ENCODE data around the gene PPP3R1.

Gene PPP3R1

GRCh38 chr2:68250652-68251186 is 1.6 kb downstream of the PPP3R1 start:
- H3K36me3 Mint-ChIP-seq (ENCODE audit: low read depth), result peaks cover 27% of the 10 kb centered on the region
- H3K4me1 Mint-ChIP-seq (ENCODE audit: low read depth), result peaks cover 30% of the 10 kb centered on the region
- H3K27ac Mint-ChIP-seq, result peak overlapping the region; percentile 97
- intact Hi-C loops (cut with micrococcal nuclease), result loop anchor here (5.0 kb wide), 1 partner anchor 37 kb away; no protein-coding TSS in a partner anchor
- no peaks in the 10 kb centered on the region for H3K27me3 Mint-ChIP-seq
- no peaks in the 10 kb centered on the region for H3K9me3 Mint-ChIP-seq
- peak overlapping the region; percentile 94 for H3K4me3 Mint-ChIP-seq

- Mint-ChIP-seq H3K4me1 (ENCODE audit: low read depth) (peaks cover 30% of the 10 kb centered on the region), H3K36me3 (ENCODE audit: low read depth) (peaks cover 27% of the 10 kb centered on the region), H3K27me3 (no peaks in the 10 kb centered on the region), H3K4me3 (peak overlapping the region; percentile 94), H3K9me3 (no peaks in the 10 kb centered on the region), H3K27ac (peak overlapping the region; percentile 97)
- intact Hi-C loops (cut with micrococcal nuclease), result loop anchor here (5.0 kb wide), 1 partner anchor 37 kb away; no protein-coding TSS in a partner anchor
Observed at GRCh38 chr2:68250196-68250595, 2.1 kb downstream of the PPP3R1 start.

GRCh38 chr2:68248806-68249205 is 3.5 kb downstream of the PPP3R1 start:
- no peak overlapping the region for H3K4me3 Mint-ChIP-seq

GRCh38 chr2:68248361-68248760 is 4.0 kb downstream of the PPP3R1 start:
- intact Hi-C loops (cut with micrococcal nuclease), result no loop called here
- no peaks in the 10 kb centered on the region for H3K9me3 Mint-ChIP-seq

More at GRCh38 chr2:68248806-68249205, 3.5 kb downstream of the PPP3R1 start:
- Mint-ChIP-seq H3K27ac (no peak overlapping the region), H3K4me1 (ENCODE audit: low read depth) (peaks cover 19% of the 10 kb centered on the region), H3K9me3 (no peaks in the 10 kb centered on the region), H3K36me3 (ENCODE audit: low read depth) (peaks cover 27% of the 10 kb centered on the region), H3K27me3 (no peaks in the 10 kb centered on the region)
- intact Hi-C loops (cut with micrococcal nuclease), result no loop called here

GRCh38 chr2:68246396-68246795 is 5.9 kb downstream of the PPP3R1 start:
- intact Hi-C loops (cut with micrococcal nuclease), result no loop called here
- Mint-ChIP-seq H3K27me3 (no peaks in the 10 kb centered on the region), H3K27ac (no peak overlapping the region), H3K4me1 (ENCODE audit: low read depth) (peaks cover 16% of the 10 kb centered on the region), H3K4me3 (no peak overlapping the region), H3K9me3 (no peaks in the 10 kb centered on the region), H3K36me3 (ENCODE audit: low read depth) (peaks cover 17% of the 10 kb centered on the region)

More at GRCh38 chr2:68248361-68248760, 4.0 kb downstream of the PPP3R1 start:
- Mint-ChIP-seq H3K4me1 (ENCODE audit: low read depth) (peaks cover 16% of the 10 kb centered on the region), H3K27me3 (no peaks in the 10 kb centered on the region), H3K36me3 (ENCODE audit: low read depth) (peaks cover 27% of the 10 kb centered on the region), H3K27ac (no peak overlapping the region), H3K4me3 (no peak overlapping the region)

- no peak overlapping the region for H3K4me3 Mint-ChIP-seq
- peaks cover 18% of the 10 kb centered on the region for H3K4me1 Mint-ChIP-seq (ENCODE audit: low read depth)
- no peak overlapping the region for H3K27ac Mint-ChIP-seq
- intact Hi-C loops (cut with micrococcal nuclease), result no loop called here
- peaks cover 13% of the 10 kb centered on the region for H3K36me3 Mint-ChIP-seq (ENCODE audit: low read depth)
- H3K9me3 Mint-ChIP-seq, result no peaks in the 10 kb centered on the region
- H3K27me3 Mint-ChIP-seq, result no peaks in the 10 kb centered on the region
Observed at GRCh38 chr2:68245672-68246071, 6.7 kb downstream of the PPP3R1 start.

GRCh38 chr2:68245066-68245465 is 7.3 kb downstream of the PPP3R1 start:
- Mint-ChIP-seq H3K27me3 (no peaks in the 10 kb centered on the region), H3K27ac (no peak overlapping the region), H3K4me1 (ENCODE audit: low read depth) (peaks cover 19% of the 10 kb centered on the region), H3K4me3 (no peak overlapping the region), H3K36me3 (ENCODE audit: low read depth) (peaks cover 10% of the 10 kb centered on the region), H3K9me3 (no peaks in the 10 kb centered on the region)
- intact Hi-C loops (cut with micrococcal nuclease), result no loop called here

- H3K9me3 Mint-ChIP-seq, result no peaks in the 10 kb centered on the region
- no peak overlapping the region for H3K27ac Mint-ChIP-seq
- peaks cover 10% of the 10 kb centered on the region for H3K36me3 Mint-ChIP-seq (ENCODE audit: low read depth)
- no peaks in the 10 kb centered on the region for H3K27me3 Mint-ChIP-seq
- intact Hi-C loops (cut with micrococcal nuclease), result loop anchor here (5.0 kb wide), 1 partner anchor 122 kb away; no protein-coding TSS in a partner anchor
- no peak overlapping the region for H3K4me3 Mint-ChIP-seq
- H3K4me1 Mint-ChIP-seq (ENCODE audit: low read depth), result peaks cover 19% of the 10 kb centered on the region
Observed at GRCh38 chr2:68244456-68244855, 7.9 kb downstream of the PPP3R1 start.

GRCh38 chr2:68241732-68242131 is 10.6 kb downstream of the PPP3R1 start:
- Mint-ChIP-seq H3K4me1 (ENCODE audit: low read depth) (peaks cover 35% of the 10 kb centered on the region), H3K27ac (no peak overlapping the region)

GRCh38 chr2:68240446-68240845 is 11.9 kb downstream of the PPP3R1 start:
- no peak overlapping the region for H3K4me3 Mint-ChIP-seq
- intact Hi-C loops (cut with micrococcal nuclease), result loop anchor here (5.0 kb wide), 1 partner anchor 118 kb away; no protein-coding TSS in a partner anchor
- no peaks in the 10 kb centered on the region for H3K9me3 Mint-ChIP-seq
- no peaks in the 10 kb centered on the region for H3K27me3 Mint-ChIP-seq
- peaks cover 43% of the 10 kb centered on the region for H3K4me1 Mint-ChIP-seq (ENCODE audit: low read depth)
- no peak overlapping the region for H3K27ac Mint-ChIP-seq
- peaks cover 18% of the 10 kb centered on the region for H3K36me3 Mint-ChIP-seq (ENCODE audit: low read depth)

More at GRCh38 chr2:68241732-68242131, 10.6 kb downstream of the PPP3R1 start:
- Mint-ChIP-seq H3K36me3 (ENCODE audit: low read depth) (peaks cover 18% of the 10 kb centered on the region), H3K27me3 (no peaks in the 10 kb centered on the region), H3K9me3 (no peaks in the 10 kb centered on the region), H3K4me3 (no peak overlapping the region)
- intact Hi-C loops (cut with micrococcal nuclease), result loop anchor here (5.0 kb wide), 1 partner anchor 119 kb away; no protein-coding TSS in a partner anchor

GRCh38 chr2:68238955-68239822 is 13.1 kb downstream of the PPP3R1 start:
- Mint-ChIP-seq H3K4me3 (peak overlapping the region; percentile 17), H3K27ac (no peak overlapping the region), H3K36me3 (ENCODE audit: low read depth) (peaks cover 19% of the 10 kb centered on the region), H3K4me1 (ENCODE audit: low read depth) (peaks cover 51% of the 10 kb centered on the region), H3K9me3 (no peaks in the 10 kb centered on the region), H3K27me3 (no peaks in the 10 kb centered on the region)
- intact Hi-C loops (cut with micrococcal nuclease), result loop anchor here (5.0 kb wide), 1 partner anchor 42 kb away; no protein-coding TSS in a partner anchor

- Mint-ChIP-seq H3K4me3 (no peak overlapping the region), H3K27ac (no peak overlapping the region), H3K4me1 (ENCODE audit: low read depth) (peaks cover 56% of the 10 kb centered on the region), H3K9me3 (no peaks in the 10 kb centered on the region), H3K27me3 (no peaks in the 10 kb centered on the region), H3K36me3 (ENCODE audit: low read depth) (peaks cover 24% of the 10 kb centered on the region)
- intact Hi-C loops (cut with micrococcal nuclease), result loop anchor here (5.0 kb wide), 1 partner anchor 41 kb away; no protein-coding TSS in a partner anchor
Observed at GRCh38 chr2:68237976-68238580, 14.3 kb downstream of the PPP3R1 start.

GRCh38 chr2:68237404-68237803 is 14.9 kb downstream of the PPP3R1 start:
- no peak overlapping the region for H3K4me3 Mint-ChIP-seq
- intact Hi-C loops (cut with micrococcal nuclease), result loop anchor here (5.0 kb wide), 1 partner anchor 40 kb away; no protein-coding TSS in a partner anchor
- H3K27me3 Mint-ChIP-seq, result no peaks in the 10 kb centered on the region
- peaks cover 24% of the 10 kb centered on the region for H3K36me3 Mint-ChIP-seq (ENCODE audit: low read depth)
- H3K9me3 Mint-ChIP-seq, result no peaks in the 10 kb centered on the region
- H3K4me1 Mint-ChIP-seq (ENCODE audit: low read depth), result peaks cover 61% of the 10 kb centered on the region
- H3K27ac Mint-ChIP-seq, result no peak overlapping the region

- intact Hi-C loops (cut with micrococcal nuclease), result loop anchor here (5.0 kb wide), 1 partner anchor 40 kb away; no protein-coding TSS in a partner anchor
- Mint-ChIP-seq H3K27me3 (no peaks in the 10 kb centered on the region), H3K27ac (no peak overlapping the region), H3K9me3 (no peaks in the 10 kb centered on the region), H3K36me3 (ENCODE audit: low read depth) (peaks cover 19% of the 10 kb centered on the region), H3K4me1 (ENCODE audit: low read depth) (peaks cover 66% of the 10 kb centered on the region), H3K4me3 (no peak overlapping the region)
Observed at GRCh38 chr2:68236876-68237275, 15.5 kb downstream of the PPP3R1 start.

Data from dendritic cell treated with granulocyte-macrophage colony-stimulating factor and Interleukin-4, amounts not matched to agents 40 ng/mL and 50 ng/mL, for 4 days (primary cell).